Mesenteric fat pad (tissue), 1 donor: ENCODE data around the gene TRMT44. TPM values are rescaled to one million over a fixed set of nuclear protein-coding genes. Genes with fewer than 3 reads are reported as not detected.

Experiments
- DNase-seq: peaks from one replicate; pipeline ENCODE4 v3.0.0-alpha.2; 2020; ENCODE audit warnings: low spot score
- long read RNA-seq: library from polyadenylated mRNA; unstranded; transcript quantifications from one replicate; pipeline ENCODE4 v2.0.0, GENCODE V29; 2020
- total RNA-seq: library from RNA; stranded (reverse); fragmentation: NEBNext Ultra II Directional; extraction: Animal tissue kit (Norgen Biotek cat#: 25700); gene quantifications from one replicate; pipeline ENCODE4 v1.2.1, GENCODE V29; 2021
- donor health status: DM: yes; HTN: yes; CAD: no.

The TRMT44 gene
- total RNA-seq, result 23.3 TPM
- long read RNA-seq, partial matches to known transcripts, result 2 of 9 reads
- long read RNA-seq, other reads (novel, unspliced or antisense), result 7 of 9 reads

GRCh38 chr4:8440492-8441311 lies at the start of gene TRMT44, which contains the start of gene ACOX3:
TSS of gene TRMT44 (plus strand) at chr4:8440777. CDS start at chr4:8440823, 46 bp downstream.
TSS of gene ACOX3 (minus strand) at chr4:8440723. CDS start at chr4:8416521, 24,202 bp downstream.
- peak; percentile 98 for DNase-seq

- DNase-seq, result no peak
These were observed 49.5 kb upstream of the TRMT44 start for GRCh38 chr4:8391071-8391470.

- DNase-seq, result no peak
These were observed 48.6 kb upstream of the TRMT44 start for GRCh38 chr4:8391972-8392371.

- no peak for DNase-seq
These were observed 47.9 kb upstream of the TRMT44 start for GRCh38 chr4:8392591-8393190.

GRCh38 chr4:8393593-8394038 lies 47.0 kb upstream of the TRMT44 start:
- no peak for DNase-seq

GRCh38 chr4:8394061-8394519 lies 46.5 kb upstream of the TRMT44 start:
- no peak for DNase-seq

- DNase-seq, result no peak
These were observed 45.8 kb upstream of the TRMT44 start for GRCh38 chr4:8394806-8395205.

GRCh38 chr4:8395504-8396296 lies 44.9 kb upstream of the TRMT44 start:
- DNase-seq, result no peak

- no peak for DNase-seq
These were observed 43.7 kb upstream of the TRMT44 start for GRCh38 chr4:8396762-8397406.

- DNase-seq, result no peak
These were observed 42.2 kb upstream of the TRMT44 start for GRCh38 chr4:8398347-8398746.

- DNase-seq, result no peak
These were observed 41.3 kb upstream of the TRMT44 start for GRCh38 chr4:8399298-8399697.

GRCh38 chr4:8400632-8401325 lies 39.8 kb upstream of the TRMT44 start:
- DNase-seq, result no peak

GRCh38 chr4:8401665-8402064 lies 38.9 kb upstream of the TRMT44 start:
- DNase-seq, result no peak

GRCh38 chr4:8402181-8402597 lies 38.4 kb upstream of the TRMT44 start:
- DNase-seq, result no peak

- no peak for DNase-seq
These were observed 37.9 kb upstream of the TRMT44 start for GRCh38 chr4:8402640-8403039.

- peak; percentile 93 for DNase-seq
These were observed 37.3 kb upstream of the TRMT44 start for GRCh38 chr4:8403173-8403753.

GRCh38 chr4:8403976-8404375 lies 36.6 kb upstream of the TRMT44 start:
- no peak for DNase-seq

GRCh38 chr4:8404791-8405515 lies 35.6 kb upstream of the TRMT44 start:
- no peak for DNase-seq

- no peak for DNase-seq
These were observed 35.1 kb upstream of the TRMT44 start for GRCh38 chr4:8405516-8405875.
